HG03039 (cell line): Measurements from ENCODE around the gene LTA.
"Not testable (repeated sequence)": the region's sequence is repeated elsewhere in the genome, so short reads cannot be mapped to it uniquely, and the experiment has no call there.

Source experiments
- ATAC-seq: cut with Tn5 transposase; IDR thresholded peaks from one replicate; pipeline ENCODE4 v1.9.1; 2021; ENCODE audit warnings: mild to moderate bottlenecking, moderate library complexity; ENCODE audit not compliant: unreplicated experiment

LTA gene

GRCh38 chr6:31586008-31586407, 13.9 kb downstream of the LTA start, which contains the start of gene LST1:
Gene LST1 (plus strand): TSS chr6:31586277. CDS start chr6:31587300, 1,023 bp downstream.
- ATAC-seq = no peak

DNA sequence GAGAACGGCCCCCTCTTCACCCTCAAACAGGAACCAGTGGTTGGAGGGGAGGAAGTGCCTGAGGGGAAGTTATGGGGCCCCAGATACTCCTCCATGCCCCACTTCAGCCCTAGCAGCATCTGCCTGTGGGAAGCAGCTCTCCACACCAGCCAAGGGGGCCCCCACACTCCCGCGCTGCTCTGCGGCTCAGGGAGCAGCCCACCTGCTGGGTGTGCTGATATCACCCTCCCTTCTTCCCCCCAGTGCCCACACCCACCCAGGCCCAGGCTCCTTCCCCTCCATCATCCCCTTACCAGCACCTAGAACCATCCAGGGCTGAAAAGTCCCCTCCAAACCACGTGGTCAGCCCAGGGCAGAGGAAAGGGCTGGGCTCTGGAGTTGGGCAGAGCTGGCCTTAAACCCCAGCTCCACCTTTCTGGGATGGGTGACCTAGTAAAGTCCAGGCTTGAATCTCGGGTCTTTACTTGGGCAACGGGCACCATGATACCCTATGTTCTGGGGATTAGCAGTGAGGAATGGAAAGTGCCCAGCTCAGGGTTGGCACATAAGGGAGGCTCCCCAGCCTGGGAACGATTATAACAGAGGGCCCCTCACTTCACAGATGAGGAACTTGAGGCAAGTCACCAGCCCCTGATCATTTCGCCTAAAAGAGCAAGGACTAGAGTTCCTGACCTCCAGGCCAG, 14.7 kb downstream of the LTA start:
- ATAC-seq = no peak

DNA sequence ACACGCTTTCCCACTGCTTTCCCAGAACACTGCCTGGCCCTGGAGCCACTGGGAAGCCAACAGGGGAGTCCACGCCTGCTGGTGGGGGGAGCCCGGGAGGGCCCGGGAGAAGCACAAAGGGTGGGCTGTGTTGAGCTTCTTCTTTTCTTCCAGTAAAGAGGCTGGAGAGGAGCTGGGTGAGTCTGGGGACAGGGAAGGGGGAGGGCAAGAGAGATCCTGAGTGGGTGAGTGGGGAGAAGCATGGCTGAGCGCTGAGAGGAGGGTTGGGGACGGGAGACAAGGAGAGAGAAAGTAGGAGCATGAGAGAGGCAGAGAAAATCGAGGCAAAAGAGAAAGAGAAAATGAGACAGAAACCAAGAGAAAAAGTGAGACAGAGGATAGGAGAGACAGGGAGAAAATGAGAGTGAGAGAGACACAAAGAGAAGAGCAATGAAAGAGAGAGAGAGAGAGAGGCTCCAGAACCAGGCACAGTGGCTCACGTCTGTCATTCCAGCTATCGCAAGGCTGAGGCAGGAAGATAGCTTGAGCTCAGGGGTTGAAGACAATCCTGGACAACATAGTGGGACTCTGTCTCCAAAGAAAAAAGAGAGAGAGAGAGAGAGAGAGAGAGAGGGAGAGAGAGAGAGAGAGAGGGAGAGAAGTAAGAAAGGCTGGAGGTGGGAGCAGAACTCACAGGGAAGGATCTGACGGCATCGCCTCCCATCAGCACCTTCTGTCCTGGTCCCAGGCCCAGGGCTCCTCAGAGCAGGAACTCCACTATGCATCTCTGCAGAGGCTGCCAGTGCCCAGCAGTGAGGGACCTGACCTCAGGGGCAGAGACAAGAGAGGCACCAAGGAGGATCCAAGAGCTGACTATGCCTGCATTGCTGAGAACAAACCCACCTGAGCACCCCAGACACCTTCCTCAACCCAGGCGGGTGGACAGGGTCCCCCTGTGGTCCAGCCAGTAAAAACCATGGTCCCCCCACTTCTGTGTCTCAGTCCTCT, 16.0 kb downstream of the LTA start:
- no peak for ATAC-seq

- no peak for ATAC-seq
These were observed 17.0 kb downstream of the LTA start for GRCh38 chr6:31588871-31589650.

- ATAC-seq = not testable (repeated sequence)
These were observed 18.6 kb downstream of the LTA start for GRCh38 chr6:31590691-31591090.

- no peak for ATAC-seq
These were observed 20.3 kb downstream of the LTA start for GRCh38 chr6:31592396-31592771.

DNA sequence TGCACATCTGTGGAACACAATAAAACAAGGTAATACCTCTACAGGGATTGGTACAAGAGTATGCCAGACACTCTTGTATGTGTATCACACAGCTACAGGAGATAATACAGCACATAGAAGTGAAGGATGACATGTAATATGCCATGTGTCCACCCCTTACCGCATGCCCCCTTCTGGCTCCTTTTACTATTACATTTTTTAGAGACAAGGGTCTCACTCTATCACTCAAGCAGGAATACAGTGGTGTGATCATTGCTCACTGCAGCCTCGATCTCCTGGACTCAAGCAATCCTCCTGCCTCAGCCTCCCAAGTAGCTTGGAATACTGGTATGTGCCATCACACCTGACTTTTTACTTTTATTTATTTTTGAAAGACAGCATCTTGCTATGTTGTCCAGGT, 24.9 kb downstream of the LTA start:
- no peak for ATAC-seq

GRCh38 chr6:31607317-31607716, 35.2 kb downstream of the LTA start:
- ATAC-seq = no peak

DNA sequence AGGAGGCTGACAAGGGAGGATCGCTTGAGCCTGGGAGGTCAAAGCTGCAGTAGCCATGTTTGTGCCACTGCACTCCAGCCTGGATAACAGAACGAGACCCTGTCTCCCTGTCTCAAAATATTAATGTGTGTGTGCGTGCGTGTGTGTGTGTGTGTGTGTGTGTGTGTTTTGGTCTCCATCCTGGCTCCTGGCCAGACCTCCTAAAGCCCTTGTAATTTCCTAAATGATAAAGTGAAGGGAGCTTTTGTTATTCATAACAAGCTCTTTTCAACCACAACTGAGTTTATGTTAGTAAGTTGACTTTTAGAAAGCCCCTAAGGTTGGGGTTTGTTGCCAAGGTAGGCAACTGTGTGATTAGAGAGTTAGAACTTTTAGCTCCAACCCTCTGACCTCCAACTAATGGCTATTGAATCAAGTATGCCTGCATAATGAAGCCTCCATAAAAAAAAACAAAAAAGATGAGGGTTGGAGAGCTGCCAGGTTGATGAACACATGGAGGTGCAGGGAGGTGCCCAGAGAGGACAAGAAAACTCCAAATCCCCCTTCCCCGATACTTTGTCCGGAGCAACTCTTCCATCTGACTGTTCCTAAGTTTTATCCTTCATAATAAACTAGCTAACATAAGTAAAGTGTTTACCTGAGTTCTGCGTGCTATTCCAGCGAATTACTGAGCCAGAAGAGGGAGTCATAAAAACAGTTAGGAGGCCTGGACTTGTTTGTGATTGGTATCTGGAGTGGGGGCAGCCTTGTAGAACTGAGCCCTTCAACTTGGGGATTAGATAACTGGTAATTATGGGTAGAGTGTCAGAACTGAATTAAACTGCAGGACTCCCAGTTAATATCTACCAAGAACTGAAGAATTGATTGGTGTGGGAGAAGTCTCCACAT, 37.7 kb downstream of the LTA start:
- ATAC-seq = no peak

DNA sequence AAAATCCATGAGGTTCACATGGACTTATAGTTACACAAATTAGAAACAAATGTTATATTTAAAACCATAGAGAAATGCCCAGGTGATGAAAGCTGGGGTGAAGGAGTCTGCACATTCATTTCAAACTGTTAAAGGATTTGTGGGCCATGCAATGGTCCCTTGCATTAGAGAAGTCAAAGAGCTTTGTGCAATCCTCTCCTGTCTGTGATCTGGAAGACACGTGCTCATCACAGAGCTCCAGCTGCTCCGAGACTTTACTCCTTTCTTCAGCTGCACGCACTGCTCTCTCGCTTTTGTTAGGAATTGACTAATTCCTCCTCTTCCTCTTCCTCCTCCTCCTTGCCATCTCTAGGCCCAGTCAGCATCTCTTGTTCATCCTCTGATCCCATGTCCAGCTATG, 38.9 kb downstream of the LTA start:
- no peak for ATAC-seq

- ATAC-seq = no peak
These were observed 42.1 kb downstream of the LTA start for GRCh38 chr6:31614075-31614619.

- ATAC-seq = no peak
These were observed 42.8 kb downstream of the LTA start, which contains the start of gene AIF1 for GRCh38 chr6:31614684-31615578. Gene AIF1 (plus strand): TSS chr6:31615234. CDS start chr6:31615330, 96 bp downstream.

DNA sequence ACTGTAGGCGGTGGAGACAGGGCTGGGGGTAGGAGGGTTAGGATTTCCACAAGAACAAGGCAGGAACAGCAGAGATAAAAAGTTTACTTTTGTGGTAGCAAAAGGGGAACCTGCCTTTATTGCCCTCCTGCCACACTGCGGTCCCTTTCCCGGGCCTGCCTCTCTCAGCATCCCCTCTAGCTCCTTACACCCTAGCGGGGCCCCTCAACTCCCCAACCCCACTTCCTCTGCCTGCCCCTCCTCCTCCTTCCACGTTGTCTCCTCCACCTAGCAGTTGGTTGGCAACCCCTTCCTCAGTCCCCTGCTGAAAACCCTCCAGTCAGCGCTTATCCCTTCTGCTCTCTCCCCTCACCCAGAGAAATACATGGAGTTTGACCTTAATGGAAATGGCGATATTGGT, 43.7 kb downstream of the LTA start:
- ATAC-seq = no peak

GRCh38 chr6:31617010-31617409, 44.9 kb downstream of the LTA start:
- no peak for ATAC-seq

- peak; percentile 67 for ATAC-seq
These were observed 47.9 kb downstream of the LTA start for GRCh38 chr6:31619805-31620585.

- ATAC-seq = peak; percentile 51
These were observed 48.7 kb downstream of the LTA start, which contains the start of gene PRRC2A for GRCh38 chr6:31620586-31621319. Gene PRRC2A (plus strand): TSS chr6:31620715. CDS start chr6:31622790, 2,075 bp downstream.

DNA sequence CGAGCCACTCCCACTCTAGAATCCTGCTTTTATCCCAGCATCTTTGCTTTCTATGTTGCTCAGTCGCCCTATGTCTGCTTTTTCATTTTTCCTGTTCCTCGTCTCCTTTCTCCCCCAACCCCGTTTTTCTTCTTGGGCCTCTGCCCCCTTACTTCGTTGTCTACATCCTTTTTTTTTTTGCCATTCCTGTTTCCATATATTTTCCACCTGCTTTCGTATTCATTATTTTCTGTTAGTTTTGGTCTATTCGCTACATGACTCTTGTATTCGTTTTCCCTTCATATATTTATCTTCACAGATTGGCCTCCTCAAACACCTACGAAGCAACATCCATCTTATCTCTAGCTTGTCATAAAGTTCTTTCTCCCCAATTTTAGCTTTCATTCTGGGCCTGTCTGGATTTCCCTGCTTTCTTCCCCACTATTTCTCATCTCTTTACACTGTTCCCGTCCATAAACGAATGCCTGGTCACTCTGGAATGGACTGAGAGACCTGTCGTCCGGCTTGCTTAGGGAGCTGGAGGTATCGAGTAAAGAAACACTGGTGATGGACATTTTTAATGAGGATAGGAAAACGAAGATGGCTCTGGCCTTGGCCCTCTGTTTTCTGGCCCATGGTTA, 49.3 kb downstream of the LTA start:
- no peak for ATAC-seq
